Naive thymus-derived CD8-positive, alpha-beta T cell (primary cell): Measurements from ENCODE around the gene IL36B. TPM values are rescaled to one million over a fixed set of nuclear protein-coding genes. Genes with fewer than 3 reads are reported as not detected.

Experiments
- ATAC-seq, 2 donors: fragments of 150-1000 bp; cut with Tn5 transposase in 1 of 2; sonication (Bioruptor Pico), chemical (Tn5 transposase) in 1 of 2; 1 replicate in 1 of 2; 2 replicates in 1 of 2; pipeline ENCODE4 v1.10.0; 2021; ENCODE audit warnings: mild to moderate bottlenecking in 2 of 2, moderate library complexity in 2 of 2
- POLR2A ChIA-PET: fragments of 350-600 bp; sonication (Branson Sonifier 250); formaldehyde crosslinking; loops from one replicate; lab custom pipeline; 2021; ENCODE audit warnings: antibody characterized with exemption; lab: Charles Lee
- DNase-seq, 10 donors: peaks; one replicate each; pipeline versions ENCODE4 v3.0.0 to v3.0.0-alpha.2; 2020 to 2022
- H3K27ac Mint-ChIP-seq, 10 donors: one replicate each; pipeline ENCODE4 v1.8.0; 2020 to 2022; ENCODE audit warnings: mild to moderate bottlenecking in 10 of 10, mixed read lengths in 10 of 10, moderate library complexity in 4 of 10, inconsistent platforms in 1 of 10
- H3K27me3 Mint-ChIP-seq, 5 donors: one replicate each; pipeline ENCODE4 v1.8.0; 2021 to 2022; ENCODE audit warnings: mixed read lengths in 5 of 5
- H3K36me3 Mint-ChIP-seq, 3 donors: one replicate each; pipeline ENCODE4 v1.8.0; 2020 to 2022; ENCODE audit warnings: mixed read lengths in 3 of 3, mild to moderate bottlenecking in 2 of 3, inconsistent platforms in 1 of 3
- H3K4me1 Mint-ChIP-seq, 4 donors: one replicate each; pipeline ENCODE4 v1.8.0; 2021 to 2022; ENCODE audit warnings: mixed read lengths in 4 of 4
- H3K4me3 Mint-ChIP-seq, 10 donors: one replicate each; pipeline ENCODE4 v1.8.0; 2020 to 2022; ENCODE audit warnings: mild to moderate bottlenecking in 10 of 10, mixed read lengths in 10 of 10, moderate library complexity in 6 of 10, inconsistent platforms in 1 of 10
- H3K9me3 Mint-ChIP-seq, 9 donors: one replicate each; pipeline ENCODE4 v1.8.0; 2020 to 2022; ENCODE audit warnings: mixed read lengths in 9 of 9, mild to moderate bottlenecking in 3 of 9, inconsistent platforms in 1 of 9, moderate library complexity in 1 of 9
- polyA plus RNA-seq, 3 donors: library from polyadenylated mRNA; unstranded; fragments of 300-500 nt; fragmentation: Illumina TruSeq; gene quantifications; one replicate each; pipeline ENCODE4 v1.2.3, GENCODE V29; 2021
- total RNA-seq, 8 experiments: library from RNA in 2 of 8; stranded (reverse) in 2 of 8; gene quantifications; one replicate each; pipeline ENCODE4 v1.2.3 and lab custom pipeline; 2021 to 2026

Gene IL36B
- total and polyA plus RNA-seq, 5 experiments from 2014 or later = not detected

- no peak for DNase-seq
- Mint-ChIP-seq H3K36me3 (no peaks in the 10 kb centered on the region), H3K27ac (no peak overlapping the region), H3K9me3 (no peaks in the 10 kb centered on the region), H3K4me1 (peaks cover 0 to 4% (median under 1%) of the 10 kb centered on the region in 4 donors), H3K27me3 (peaks cover 0 to 7% (median 0%) of the 10 kb centered on the region in 5 donors), H3K4me3 (no peak overlapping the region)
- POLR2A ChIA-PET = no interaction called here
- ATAC-seq = no peak
These were observed 14.4 kb downstream of the IL36B start for GRCh38 chr2:113038291-113038690.

- DNase-seq = no peak
- H3K9me3 Mint-ChIP-seq = no peaks in the 10 kb centered on the region
- no peak overlapping the region for H3K4me3 Mint-ChIP-seq
- H3K4me1 Mint-ChIP-seq = peaks cover 0 to 2% (median under 1%) of the 10 kb centered on the region in 4 donors
- peaks cover 0 to 7% (median 0%) of the 10 kb centered on the region in 5 donors for H3K27me3 Mint-ChIP-seq
- POLR2A ChIA-PET = no interaction called here
- no peak for ATAC-seq
- H3K27ac Mint-ChIP-seq = no peak overlapping the region
- no peaks in the 10 kb centered on the region for H3K36me3 Mint-ChIP-seq
These were observed 15.9 kb downstream of the IL36B start for GRCh38 chr2:113036763-113037162.

GRCh38 chr2:113034016-113034415, 18.7 kb downstream of the IL36B start:
- DNase-seq = no peak
- Mint-ChIP-seq H3K27ac (no peak overlapping the region), H3K4me1 (peaks cover 0 to 5% (median 0%) of the 10 kb centered on the region in 4 donors), H3K9me3 (peaks cover 0 to 1% (median 0%) of the 10 kb centered on the region in 9 donors), H3K27me3 (peaks cover 0 to 13% (median 6%) of the 10 kb centered on the region in 5 donors), H3K4me3 (no peak overlapping the region), H3K36me3 (no peaks in the 10 kb centered on the region)
- no peak for ATAC-seq
- POLR2A ChIA-PET = no interaction called here

GRCh38 chr2:113032737-113033136, 19.9 kb downstream of the IL36B start:
- POLR2A ChIA-PET = no interaction called here
- ATAC-seq (no peak), DNase-seq (no peak)
- Mint-ChIP-seq H3K27me3 (peaks cover 0 to 15% (median 6%) of the 10 kb centered on the region in 5 donors), H3K4me1 (peaks cover 0 to 5% (median 0%) of the 10 kb centered on the region in 4 donors), H3K36me3 (no peaks in the 10 kb centered on the region), H3K27ac (peak overlapping the region in 3 of 10 donors; percentile 22 to 51 (median 43)), H3K9me3 (peaks cover 0 to 1% (median 0%) of the 10 kb centered on the region in 9 donors), H3K4me3 (no peak overlapping the region)

- Mint-ChIP-seq H3K4me3 (no peak overlapping the region), H3K27me3 (peaks cover 0 to 32% (median 6%) of the 10 kb centered on the region in 5 donors), H3K9me3 (peaks cover 0 to 1% (median 0%) of the 10 kb centered on the region in 9 donors), H3K4me1 (peaks cover 0 to 3% (median 0%) of the 10 kb centered on the region in 4 donors), H3K36me3 (no peaks in the 10 kb centered on the region), H3K27ac (peak overlapping the region in 1 of 10 donors; percentile 80)
- POLR2A ChIA-PET = no interaction called here
- DNase-seq (no peak), ATAC-seq (no peak)
These were observed 24.6 kb downstream of the IL36B start for GRCh38 chr2:113028112-113028511.

- H3K27ac Mint-ChIP-seq = peak overlapping the region in 1 of 10 donors; percentile 80
- DNase-seq (no peak), ATAC-seq (no peak)
- POLR2A ChIA-PET = no interaction called here
- peaks cover 0 to 32% (median 6%) of the 10 kb centered on the region in 5 donors for H3K27me3 Mint-ChIP-seq
- H3K36me3 Mint-ChIP-seq = no peaks in the 10 kb centered on the region
- peaks cover 0 to 1% (median 0%) of the 10 kb centered on the region in 9 donors for H3K9me3 Mint-ChIP-seq
- no peak overlapping the region for H3K4me3 Mint-ChIP-seq
- peaks cover 0 to 3% (median 0%) of the 10 kb centered on the region in 4 donors for H3K4me1 Mint-ChIP-seq
These were observed 25.0 kb downstream of the IL36B start for GRCh38 chr2:113027691-113028090.

GRCh38 chr2:113025737-113026136, 26.9 kb downstream of the IL36B start:
- Mint-ChIP-seq H3K4me3 (no peak overlapping the region), H3K36me3 (no peaks in the 10 kb centered on the region), H3K9me3 (peaks cover 0 to 3% (median 0%) of the 10 kb centered on the region in 9 donors), H3K27me3 (peaks cover 0 to 35% (median 6%) of the 10 kb centered on the region in 5 donors), H3K4me1 (peaks cover 0 to 3% (median 0%) of the 10 kb centered on the region in 4 donors), H3K27ac (peak overlapping the region in 1 of 10 donors; percentile 9)
- POLR2A ChIA-PET = no interaction called here
- ATAC-seq = no peak
- no peak for DNase-seq

GRCh38 chr2:113024764-113025163, 27.9 kb downstream of the IL36B start:
- Mint-ChIP-seq H3K4me1 (peaks cover 0 to under 1% (median 0%) of the 10 kb centered on the region in 4 donors), H3K9me3 (peaks cover 0 to 4% (median 0%) of the 10 kb centered on the region in 9 donors)

GRCh38 chr2:113021312-113021711, 31.4 kb downstream of the IL36B start:
- DNase-seq (no peak), ATAC-seq (no peak)
- POLR2A ChIA-PET = no interaction called here
- Mint-ChIP-seq H3K27me3 (peaks cover 0 to 30% (median 1%) of the 10 kb centered on the region in 5 donors), H3K36me3 (peaks cover 0 to 14% (median 0%) of the 10 kb centered on the region in 3 donors), H3K9me3 (peaks cover 0 to 19% (median 7%) of the 10 kb centered on the region in 9 donors), H3K4me1 (peaks cover 0 to 10% (median under 1%) of the 10 kb centered on the region in 4 donors), H3K4me3 (no peak overlapping the region), H3K27ac (no peak overlapping the region)

More at GRCh38 chr2:113024764-113025163, 27.9 kb downstream of the IL36B start:
- H3K27ac Mint-ChIP-seq = no peak overlapping the region
- ATAC-seq = no peak
- no peak for DNase-seq
- peaks cover 0 to 1% (median 0%) of the 10 kb centered on the region in 3 donors for H3K36me3 Mint-ChIP-seq
- POLR2A ChIA-PET = no interaction called here
- H3K4me3 Mint-ChIP-seq = no peak overlapping the region
- peaks cover 0 to 35% (median 6%) of the 10 kb centered on the region in 5 donors for H3K27me3 Mint-ChIP-seq

GRCh38 chr2:113018509-113018908, 34.2 kb downstream of the IL36B start:
- ATAC-seq (no peak), DNase-seq (no peak)
- Mint-ChIP-seq H3K4me3 (no peak overlapping the region), H3K9me3 (peaks cover 0 to 19% (median 7%) of the 10 kb centered on the region in 9 donors), H3K36me3 (peaks cover 0 to 14% (median 2%) of the 10 kb centered on the region in 3 donors), H3K27me3 (peaks cover 0 to 23% (median 1%) of the 10 kb centered on the region in 5 donors), H3K4me1 (peaks cover 0 to 15% (median 5%) of the 10 kb centered on the region in 4 donors), H3K27ac (no peak overlapping the region)
- POLR2A ChIA-PET = no interaction called here

- Mint-ChIP-seq H3K4me3 (no peak overlapping the region), H3K36me3 (peaks cover 0 to 14% (median 2%) of the 10 kb centered on the region in 3 donors), H3K27me3 (peaks cover 0 to 19% (median 1%) of the 10 kb centered on the region in 5 donors), H3K4me1 (peaks cover 0 to 19% (median 8%) of the 10 kb centered on the region in 4 donors), H3K27ac (no peak overlapping the region), H3K9me3 (peaks cover 0 to 19% (median 7%) of the 10 kb centered on the region in 9 donors)
- DNase-seq = no peak
- no peak for ATAC-seq
- POLR2A ChIA-PET = no interaction called here
These were observed 37.0 kb downstream of the IL36B start for GRCh38 chr2:113015655-113016054.

GRCh38 chr2:113015042-113015441, 37.6 kb downstream of the IL36B start:
- ATAC-seq (no peak), DNase-seq (no peak)
- H3K4me3 Mint-ChIP-seq = no peak overlapping the region
- H3K27ac Mint-ChIP-seq = peak overlapping the region in 1 of 10 donors; percentile 60
- peaks cover 2 to 22% (median 10%) of the 10 kb centered on the region in 4 donors for H3K4me1 Mint-ChIP-seq
- peaks cover 0 to 14% (median 2%) of the 10 kb centered on the region in 3 donors for H3K36me3 Mint-ChIP-seq
- peaks cover 0 to 19% (median 7%) of the 10 kb centered on the region in 9 donors for H3K9me3 Mint-ChIP-seq
- peaks cover 0 to 19% (median 1%) of the 10 kb centered on the region in 5 donors for H3K27me3 Mint-ChIP-seq
- POLR2A ChIA-PET = no interaction called here

- DNase-seq (no peak), ATAC-seq (no peak)
- peaks cover 4 to 28% (median 10%) of the 10 kb centered on the region in 4 donors for H3K4me1 Mint-ChIP-seq
- peaks cover 0 to 8% (median 2%) of the 10 kb centered on the region in 3 donors for H3K36me3 Mint-ChIP-seq
- H3K4me3 Mint-ChIP-seq = no peak overlapping the region
- POLR2A ChIA-PET = interaction anchor here (0.7 kb wide), 1 partner anchor 105 kb away, joined by 4 read pairs; no protein-coding TSS in a partner anchor
- peaks cover 0 to 19% (median 0%) of the 10 kb centered on the region in 5 donors for H3K27me3 Mint-ChIP-seq
- H3K9me3 Mint-ChIP-seq = peaks cover 0 to 11% (median 7%) of the 10 kb centered on the region in 9 donors
- H3K27ac Mint-ChIP-seq = no peak overlapping the region
These were observed 38.6 kb downstream of the IL36B start for GRCh38 chr2:113014067-113014466.
